Activated naive CD8-positive, alpha-beta T cell treated with anti-CD3 and anti-CD28 coated beads, Interleukin-2, amount 50 U/mL, for 24 hours (primary cell): ENCODE data around the gene SEMA4C.

Source experiments
- ATAC-seq: fragments of 150-1000 bp; cut with Tn5 transposase; one replicate; pipeline ENCODE4 v1.10.0; 2021
- DNase-seq: peaks from one replicate; pipeline ENCODE4 v3.0.0; 2021
- H3K27ac Mint-ChIP-seq: one replicate; pipeline ENCODE4 v1.8.0; 2021; ENCODE audit warnings: mild to moderate bottlenecking, mixed read lengths
- H3K27me3 Mint-ChIP-seq: one replicate; pipeline ENCODE4 v1.8.0; 2021; ENCODE audit warnings: mixed read lengths
- H3K36me3 Mint-ChIP-seq: one replicate; pipeline ENCODE4 v1.8.0; 2021; ENCODE audit warnings: low read depth, mixed read lengths
- H3K4me1 Mint-ChIP-seq: one replicate; pipeline ENCODE4 v1.8.0; 2021; ENCODE audit warnings: mixed read lengths
- H3K4me3 Mint-ChIP-seq: one replicate; pipeline ENCODE4 v1.8.0; 2021; ENCODE audit warnings: mild to moderate bottlenecking, moderate library complexity, mixed read lengths
- H3K9me3 Mint-ChIP-seq: one replicate; pipeline ENCODE4 v1.8.0; 2021; ENCODE audit warnings: mixed read lengths

SEMA4C gene

GRCh38 chr2:96838345-96839292 lies 31.3 kb downstream of the SEMA4C start:
- peaks cover 10% of the 10 kb centered on the region for H3K4me1 Mint-ChIP-seq
- no peak overlapping the region for H3K27ac Mint-ChIP-seq
- H3K9me3 Mint-ChIP-seq = no peaks in the 10 kb centered on the region
- ATAC-seq (no peak), DNase-seq (no peak)
- H3K36me3 Mint-ChIP-seq = peaks cover 13% of the 10 kb centered on the region
- H3K27me3 Mint-ChIP-seq = no peaks in the 10 kb centered on the region
- peak overlapping the region; percentile 38 for H3K4me3 Mint-ChIP-seq

- H3K27me3 Mint-ChIP-seq = no peaks in the 10 kb centered on the region
- ATAC-seq (no peak), DNase-seq (no peak)
- no peak overlapping the region for H3K4me3 Mint-ChIP-seq
- H3K9me3 Mint-ChIP-seq = no peaks in the 10 kb centered on the region
- peaks cover 10% of the 10 kb centered on the region for H3K4me1 Mint-ChIP-seq
- H3K36me3 Mint-ChIP-seq = peaks cover 13% of the 10 kb centered on the region
- H3K27ac Mint-ChIP-seq = no peak overlapping the region
Measured at GRCh38 chr2:96837575-96837974, 32.3 kb downstream of the SEMA4C start.

- no peak for DNase-seq
- Mint-ChIP-seq H3K36me3 (peaks cover 19% of the 10 kb centered on the region), H3K4me3 (no peak overlapping the region), H3K9me3 (no peaks in the 10 kb centered on the region), H3K4me1 (peaks cover 10% of the 10 kb centered on the region), H3K27ac (no peak overlapping the region), H3K27me3 (no peaks in the 10 kb centered on the region)
- ATAC-seq = no peak
Measured at GRCh38 chr2:96835830-96836229, 34.0 kb downstream of the SEMA4C start.

GRCh38 chr2:96832754-96833507 lies 36.9 kb downstream of the SEMA4C start:
- peaks cover 27% of the 10 kb centered on the region for H3K36me3 Mint-ChIP-seq
- H3K4me1 Mint-ChIP-seq = no peaks in the 10 kb centered on the region
- no peak overlapping the region for H3K27ac Mint-ChIP-seq
- H3K4me3 Mint-ChIP-seq = no peak overlapping the region
- H3K9me3 Mint-ChIP-seq = no peaks in the 10 kb centered on the region
- no peak for ATAC-seq
- H3K27me3 Mint-ChIP-seq = no peaks in the 10 kb centered on the region
- no peak for DNase-seq

GRCh38 chr2:96832408-96832753 lies 37.5 kb downstream of the SEMA4C start:
- Mint-ChIP-seq H3K36me3 (peaks cover 28% of the 10 kb centered on the region), H3K4me1 (no peaks in the 10 kb centered on the region), H3K9me3 (no peaks in the 10 kb centered on the region), H3K4me3 (no peak overlapping the region), H3K27me3 (no peaks in the 10 kb centered on the region), H3K27ac (no peak overlapping the region)
- DNase-seq (no peak), ATAC-seq (no peak)

GRCh38 chr2:96831679-96832078 lies 38.2 kb downstream of the SEMA4C start:
- Mint-ChIP-seq H3K4me1 (no peaks in the 10 kb centered on the region), H3K27ac (no peak overlapping the region), H3K27me3 (no peaks in the 10 kb centered on the region), H3K4me3 (no peak overlapping the region), H3K9me3 (no peaks in the 10 kb centered on the region), H3K36me3 (peaks cover 26% of the 10 kb centered on the region)
- ATAC-seq (peak; percentile 13), DNase-seq (no peak)

- no peaks in the 10 kb centered on the region for H3K4me1 Mint-ChIP-seq
- no peaks in the 10 kb centered on the region for H3K9me3 Mint-ChIP-seq
- peak; percentile 23 for ATAC-seq
- no peak for DNase-seq
- peaks cover 25% of the 10 kb centered on the region for H3K36me3 Mint-ChIP-seq
- H3K27me3 Mint-ChIP-seq = no peaks in the 10 kb centered on the region
- no peak overlapping the region for H3K27ac Mint-ChIP-seq
- H3K4me3 Mint-ChIP-seq = no peak overlapping the region
Measured at GRCh38 chr2:96830044-96830562, 39.8 kb downstream of the SEMA4C start.

GRCh38 chr2:96828874-96829273 lies 41.0 kb downstream of the SEMA4C start:
- DNase-seq = no peak
- Mint-ChIP-seq H3K9me3 (no peaks in the 10 kb centered on the region), H3K27me3 (no peaks in the 10 kb centered on the region), H3K27ac (no peak overlapping the region), H3K4me1 (no peaks in the 10 kb centered on the region), H3K36me3 (peaks cover 24% of the 10 kb centered on the region), H3K4me3 (no peak overlapping the region)
- ATAC-seq = no peak

GRCh38 chr2:96828436-96828835 lies 41.4 kb downstream of the SEMA4C start:
- no peaks in the 10 kb centered on the region for H3K27me3 Mint-ChIP-seq
- no peaks in the 10 kb centered on the region for H3K9me3 Mint-ChIP-seq
- no peak overlapping the region for H3K27ac Mint-ChIP-seq
- no peaks in the 10 kb centered on the region for H3K4me1 Mint-ChIP-seq
- H3K36me3 Mint-ChIP-seq = peaks cover 24% of the 10 kb centered on the region
- DNase-seq = no peak
- ATAC-seq = no peak
- no peak overlapping the region for H3K4me3 Mint-ChIP-seq

GRCh38 chr2:96826546-96827278 lies 43.2 kb downstream of the SEMA4C start:
- Mint-ChIP-seq H3K9me3 (no peaks in the 10 kb centered on the region), H3K27ac (no peak overlapping the region), H3K27me3 (no peaks in the 10 kb centered on the region), H3K4me3 (no peak overlapping the region), H3K36me3 (peaks cover 21% of the 10 kb centered on the region), H3K4me1 (peaks cover under 1% of the 10 kb centered on the region)
- DNase-seq (no peak), ATAC-seq (no peak)

- ATAC-seq = no peak
Measured at GRCh38 chr2:96825057-96825456, 44.8 kb downstream of the SEMA4C start.

GRCh38 chr2:96824079-96824870 lies 45.6 kb downstream of the SEMA4C start:
- H3K36me3 Mint-ChIP-seq = peaks cover 15% of the 10 kb centered on the region
- DNase-seq (no peak), ATAC-seq (no peak)
- H3K27ac Mint-ChIP-seq = no peak overlapping the region
- no peaks in the 10 kb centered on the region for H3K27me3 Mint-ChIP-seq
- H3K9me3 Mint-ChIP-seq = no peaks in the 10 kb centered on the region
- H3K4me3 Mint-ChIP-seq = no peak overlapping the region
- H3K4me1 Mint-ChIP-seq = peaks cover 23% of the 10 kb centered on the region

More at GRCh38 chr2:96825057-96825456, 44.8 kb downstream of the SEMA4C start:
- Mint-ChIP-seq H3K4me3 (no peak overlapping the region), H3K9me3 (no peaks in the 10 kb centered on the region), H3K4me1 (peaks cover 15% of the 10 kb centered on the region), H3K36me3 (peaks cover 19% of the 10 kb centered on the region), H3K27me3 (no peaks in the 10 kb centered on the region), H3K27ac (no peak overlapping the region)
- DNase-seq = no peak

- Mint-ChIP-seq H3K4me1 (peaks cover 34% of the 10 kb centered on the region), H3K27me3 (no peaks in the 10 kb centered on the region), H3K9me3 (no peaks in the 10 kb centered on the region), H3K36me3 (peaks cover 16% of the 10 kb centered on the region), H3K27ac (no peak overlapping the region), H3K4me3 (no peak overlapping the region)
- DNase-seq = no peak
- ATAC-seq = no peak
Measured at GRCh38 chr2:96823198-96823597, 46.7 kb downstream of the SEMA4C start.

GRCh38 chr2:96822786-96823185 lies 47.1 kb downstream of the SEMA4C start:
- peaks cover 19% of the 10 kb centered on the region for H3K36me3 Mint-ChIP-seq
- no peak overlapping the region for H3K27ac Mint-ChIP-seq

More at GRCh38 chr2:96822786-96823185, 47.1 kb downstream of the SEMA4C start:
- DNase-seq (no peak), ATAC-seq (no peak)
- Mint-ChIP-seq H3K9me3 (no peaks in the 10 kb centered on the region), H3K4me3 (no peak overlapping the region), H3K27me3 (no peaks in the 10 kb centered on the region), H3K4me1 (peaks cover 38% of the 10 kb centered on the region)
